Heart left ventricle (tissue), 16 donors: Measurements from ENCODE around the gene ZNF281. TPM values are rescaled to one million over a fixed set of nuclear protein-coding genes. Genes with fewer than 3 reads are reported as not detected.

Experiments used
- ATAC-seq, 4 donors: fragments of 200-7000 bp; cut with Tn5 transposase; one replicate each; pipeline ENCODE4 v1.9.1; 2020 to 2022; ENCODE audit warnings: moderate library complexity in 4 of 4, mild to moderate bottlenecking in 3 of 4, moderate number of reproducible peaks in 1 of 4
- DNase-seq, 5 donors: peaks; one replicate each; pipeline ENCODE4 v3.0.0-alpha.2; 2020
- H3K27ac ChIP-seq, 12 donors: fragments of 200-600 bp; sonication (generic) in 4 of 12; one replicate each; pipeline versions ENCODE4 v1.5.0 to v1.8.0; 2016 to 2022; ENCODE audit warnings: mild to moderate bottlenecking in 2 of 12
- H3K27me3 ChIP-seq, 9 donors: fragments of 200-600 bp; sonication (generic) in 2 of 9; one replicate each; pipeline versions ENCODE4 v1.5.1 to v1.8.0; 2016 to 2022; ENCODE audit warnings: mild to moderate bottlenecking in 3 of 9
- H3K36me3 ChIP-seq, 9 donors: fragments of 200-600 bp; sonication (generic) in 2 of 9; one replicate each; pipeline versions ENCODE4 v1.5.0 to v1.8.0; 2018 to 2022; ENCODE audit warnings: mild to moderate bottlenecking in 2 of 9
- H3K4me1 ChIP-seq, 12 donors: fragments of 200-600 bp; sonication (generic) in 4 of 12; one replicate each; pipeline versions ENCODE4 v1.5.0 to v1.8.0; 2016 to 2022; ENCODE audit warnings: mild to moderate bottlenecking in 3 of 12
- H3K4me3 ChIP-seq, 12 donors: fragments of 200-600 bp; sonication (generic) in 4 of 12; one replicate each; pipeline versions ENCODE4 v1.5.0 to v1.8.0; 2017 to 2022; ENCODE audit warnings: mild to moderate bottlenecking in 9 of 12, moderate library complexity in 4 of 12
- H3K9me3 ChIP-seq, 12 donors: fragments of 200-600 bp; sonication (generic) in 4 of 12; one replicate each; pipeline versions ENCODE4 v1.5.0 to v1.8.0; 2016 to 2022; ENCODE audit warnings: mild to moderate bottlenecking in 1 of 12
- CTCF ChIP-seq, 12 donors: fragments of 200-600 bp; sonication (generic) in 4 of 12; IDR thresholded peaks; one replicate each; pipeline versions ENCODE4 v1.5.0 to v1.8.0; 2018 to 2022; ENCODE audit warnings: antibody characterized with exemption in 12 of 12, mild to moderate bottlenecking in 5 of 12
- POLR2A ChIP-seq, 2 donors: fragments of 450-650 bp; IDR thresholded peaks; one replicate each; pipeline ENCODE4 v1.6.1; 2017; ENCODE audit warnings: antibody characterized with exemption in 2 of 2, mild to moderate bottlenecking in 2 of 2, moderate library complexity in 2 of 2
- WGBS, 4 donors: extraction: QIAGEN DNeasy Blood & Tissue Kit in 2 of 4; methylation state at CpG; one replicate each; pipeline versions ENCODE4 v1.1.5 to v1.1.7; 2013 to 2018; 5-methylcytosine and 5-hydroxymethylcytosine counted together
- intact Hi-C, 10 donors: fragments of 100-400 bp; cut with DNase I; formaldehyde crosslinking; loops; one replicate each; pipeline versions ENCODE4 v1.11.1 to v1.14.2; 2022
- polyA plus RNA-seq, 2 donors: library from polyadenylated mRNA; stranded (reverse); fragments of 200-250 nt; gene quantifications; one replicate each; pipeline ENCODE4 v1.2.3, GENCODE V29; 2013
- total RNA-seq, 9 donors: library from RNA; depleted of rRNA in 2 of 9; stranded (reverse); fragments of >200 nt in 2 of 9; fragmentation: NEBNext Ultra II Directional in 3 of 9; extraction: Animal tissue kit (Norgen Biotek cat#: 25700) in 3 of 9; gene quantifications; one replicate each; pipeline versions ENCODE4 v1.1.0 to v1.2.4, GENCODE V29; 2016 to 2023
- donor health status: ischemic (EF 13 %, LVEDD 7.1; RV severe dilation, severe dysfunction).
- donor health status: healthy with polysubstance abuse.
- donor health status: DM: no; HTN: yes; CAD: no.
- donor health status: DM: no; HTN: no; CAD: no.
- donor health status: ischemic (EF 25% LVEDD 6.9; RV normal size, moderate dysfunction).
- donor health status: ischemic (EF 25% LVEDD 5.7; RV mildly dilated, moderate dysfunction).
- donor health status: healthy.
- donor health status: DM: yes; HTN: yes; CAD: no.
- donor health status: ischemic (EF 35%, LVEDD 5.7; RV mildly dilated, moderate dysfunction).
- donor health status: nonischemic (EF 11% LVEDD 7.7; RV severe dilation, severe dysfunction).
- donor health status: DM: yes; HTN: yes; CAD: no.
- donor health status: PGD.
- donor health status: ischemic (EF 29% LVEDD 5.4; RV normal size, mild dysfunction).
- donor health status: nonischemic (EF 23%, LVEDD 6.1; RV moderate dilation, normal function).

The ZNF281 gene
- total and polyA plus RNA-seq, 11 donors, result 3.1 to 10.6 (median 8.8) TPM

GRCh38 chr1:200429221-200429751, 19.4 kb upstream of the ZNF281 start:
- 65 to 82% (median 75%) methylated on average over 2 of the region's 2 CpGs for WGBS, 4 donors
- H3K27ac ChIP-seq, result no peak overlapping the region

GRCh38 chr1:200428482-200429205, 18.8 kb upstream of the ZNF281 start:
- Histone ChIP-seq H3K27me3 (no peaks in the 10 kb centered on the region), H3K36me3 (no peaks in the 10 kb centered on the region), H3K9me3 (no peaks in the 10 kb centered on the region), H3K27ac (no peak overlapping the region), H3K4me3 (no peak overlapping the region), H3K4me1 (no peaks in the 10 kb centered on the region)
- 62 to 72% (median 65%) methylated on average over 4 of the region's 4 CpGs for WGBS, 4 donors
- TF ChIP-seq POLR2A (IDR thresholded peaks at IDR 0.05) (no peak), CTCF (IDR thresholded peaks at IDR 0.05) (no peak)
- intact Hi-C loops, result no loop called here
- ATAC-seq (no peak), DNase-seq (no peak)

More at GRCh38 chr1:200429221-200429751, 19.4 kb upstream of the ZNF281 start:
- Histone ChIP-seq H3K9me3 (no peaks in the 10 kb centered on the region), H3K27me3 (no peaks in the 10 kb centered on the region), H3K4me3 (no peak overlapping the region), H3K36me3 (no peaks in the 10 kb centered on the region), H3K4me1 (no peaks in the 10 kb centered on the region)
- ATAC-seq, result no peak
- no peak for DNase-seq
- TF ChIP-seq CTCF (IDR thresholded peaks at IDR 0.05), result no peak
- TF ChIP-seq POLR2A (IDR thresholded peaks at IDR 0.05), result no peak
- intact Hi-C loops, result no loop called here

- no peak for ATAC-seq
- DNase-seq, result no peak
- Histone ChIP-seq H3K36me3 (no peaks in the 10 kb centered on the region), H3K9me3 (no peaks in the 10 kb centered on the region), H3K4me3 (no peak overlapping the region), H3K27ac (no peak overlapping the region), H3K27me3 (no peaks in the 10 kb centered on the region), H3K4me1 (no peaks in the 10 kb centered on the region)
- intact Hi-C loops, result no loop called here
- TF ChIP-seq CTCF (IDR thresholded peaks at IDR 0.05) (no peak), POLR2A (IDR thresholded peaks at IDR 0.05) (no peak)
- 87 to 92% (median 88%) methylated on average over 5 of the region's 5 CpGs for WGBS, 4 donors
Measured at GRCh38 chr1:200427744-200428143, 17.9 kb upstream of the ZNF281 start.

- TF ChIP-seq CTCF (IDR thresholded peaks at IDR 0.05) (no peak), POLR2A (IDR thresholded peaks at IDR 0.05) (no peak)
- DNase-seq, result no peak
- H3K4me3 ChIP-seq, result no peak overlapping the region
- H3K9me3 ChIP-seq, result no peaks in the 10 kb centered on the region
- H3K27me3 ChIP-seq, result no peaks in the 10 kb centered on the region
- WGBS, 4 donors, result 94 to 98% (median 96%) methylated on average over 2 of the region's 2 CpGs
- H3K4me1 ChIP-seq, result no peaks in the 10 kb centered on the region
- intact Hi-C loops, result no loop called here
- no peaks in the 10 kb centered on the region for H3K36me3 ChIP-seq
- no peak for ATAC-seq
- H3K27ac ChIP-seq, result no peak overlapping the region
Measured at GRCh38 chr1:200426196-200426595, 16.4 kb upstream of the ZNF281 start.
